HepG2 (cell line): ENCODE results near the gene AHCTF1. TPM values are rescaled to one million over a fixed set of nuclear protein-coding genes. Genes with fewer than 3 reads are reported as not detected.

Experiments
- AKNA ChIP-seq: sonication (generic); formaldehyde crosslinking; IDR thresholded peaks from 2 replicates; pipeline ENCODE4 v1.4.0; 2020; ENCODE audit warnings: missing genetic modification reagents, borderline replicate concordance
- BCL6 ChIP-seq: IDR thresholded peaks from 2 replicates; pipeline ENCODE4 v1.6.1; 2016; ENCODE audit warnings: missing genetic modification reagents, missing compliant biosample characterization
- ETV5 ChIP-seq: IDR thresholded peaks from 2 replicates; pipeline ENCODE4 v1.6.1; 2018; ENCODE audit warnings: missing biosample characterization, missing genetic modification reagents, inconsistent platforms, borderline replicate concordance
- GMEB2 ChIP-seq: IDR thresholded peaks from 2 replicates; pipeline ENCODE4 v1.6.1; 2016; ENCODE audit warnings: missing biosample characterization, missing genetic modification reagents, low read depth
- KMT2B ChIP-seq: IDR thresholded peaks from 2 replicates; pipeline ENCODE4 v1.6.1; 2016; ENCODE audit warnings: missing genetic modification reagents, missing compliant biosample characterization
- MAX ChIP-seq: IDR thresholded peaks from 2 replicates; pipeline ENCODE4 v1.6.1; 2012; ENCODE audit warnings: inconsistent platforms
- MXD3 ChIP-seq: IDR thresholded peaks from 2 replicates; pipeline ENCODE4 v1.6.1; 2016; ENCODE audit warnings: mild to moderate bottlenecking, missing biosample characterization, missing genetic modification reagents
- NBN ChIP-seq: fragments of 450-650 bp; conservative IDR thresholded peaks from 2 replicates; pipeline ENCODE4 v1.6.1; 2017
- NR2C2 ChIP-seq: sonication (generic); formaldehyde crosslinking; IDR thresholded peaks from 2 replicates; pipeline ENCODE4 v1.4.0; 2020; ENCODE audit warnings: missing genetic modification reagents, mild to moderate bottlenecking, moderate library complexity, borderline replicate concordance
- PHF8 ChIP-seq: sonication (generic); formaldehyde crosslinking; IDR thresholded peaks from 2 replicates; pipeline ENCODE4 v1.5.0; 2020; ENCODE audit warnings: missing genetic modification reagents
- RBM39 ChIP-seq: fragments of 200-400 bp; formaldehyde crosslinking; IDR thresholded peaks from one replicate; pipeline ENCODE4 v1.6.1; 2018; ENCODE audit warnings: antibody characterized with exemption, mild to moderate bottlenecking, low read depth, low read length; ENCODE audit not compliant: poor library complexity, severe bottlenecking
- SAFB2 ChIP-seq: sonication (generic); formaldehyde crosslinking; IDR thresholded peaks from 2 replicates; pipeline ENCODE4 v1.5.1; 2020; ENCODE audit warnings: missing genetic modification reagents, low read depth, mild to moderate bottlenecking, borderline replicate concordance
- TAF1 ChIP-seq: sonication (generic); formaldehyde crosslinking; IDR thresholded peaks from 2 replicates; pipeline ENCODE4 v1.4.0; 2020; ENCODE audit warnings: missing genetic modification reagents
- YY1 ChIP-seq: IDR thresholded peaks from 2 replicates; pipeline ENCODE4 v1.6.1; 2011; ENCODE audit warnings: low read length, low read depth, moderate library complexity, mild to moderate bottlenecking; ENCODE audit not compliant: insufficient read depth, insufficient replicate concordance
- ZBTB34 ChIP-seq: sonication (generic); formaldehyde crosslinking; IDR thresholded peaks from 2 replicates; pipeline ENCODE4 v1.8.0; 2022; ENCODE audit warnings: mild to moderate bottlenecking, missing genetic modification reagents
- ZNF552 ChIP-seq: sonication (generic); formaldehyde crosslinking; IDR thresholded peaks from 2 replicates; pipeline ENCODE4 v1.9.0; 2022; ENCODE audit warnings: missing genetic modification reagents, mild to moderate bottlenecking, borderline replicate concordance
- ZNF556 ChIP-seq: sonication (generic); formaldehyde crosslinking; IDR thresholded peaks from 2 replicates; pipeline ENCODE4 v1.4.0; 2020; ENCODE audit warnings: mild to moderate bottlenecking, missing genetic modification reagents, borderline replicate concordance
- ZNF597 ChIP-seq: sonication (generic); formaldehyde crosslinking; IDR thresholded peaks from 2 replicates; pipeline ENCODE4 v1.5.0; 2020; ENCODE audit warnings: missing genetic modification reagents
- ZNF709 ChIP-seq: sonication (generic); formaldehyde crosslinking; IDR thresholded peaks from 2 replicates; pipeline ENCODE4 v1.5.0; 2020; ENCODE audit warnings: mild to moderate bottlenecking, missing genetic modification reagents
- polyA plus RNA-seq, 8 experiments: library from polyadenylated mRNA; depleted of rRNA in 3 of 8; stranded (reverse) in 7 of 8; unstranded in 1 of 8; fragments of >200 nt; fragmentation: Illumina TruSeq in 4 of 8; extraction: Trizol in 4 of 8; gene quantifications; 2 replicates each; pipeline versions ENCODE4 v1.2.1 to v1.2.3, GENCODE V29; 2011 to 2016; ENCODE audit warnings: low read depth in 4 of 8, missing spikeins in 1 of 8, mixed read lengths in 1 of 8; ENCODE audit not compliant: insufficient read depth in 1 of 8
- total RNA-seq, 5 experiments: library from RNA; depleted of rRNA; stranded (reverse); fragments of >200 nt; fragmentation: Illumina TruSeq; extraction: Trizol; gene quantifications; 2 replicates each; pipeline ENCODE4 v1.2.3, GENCODE V29; 2016; ENCODE audit warnings: low read depth in 1 of 5

The AHCTF1 gene
- total and polyA plus RNA-seq, 2 of the 13 experiments (the other 11 are each of a cell fraction or from before 2014, with no cell fraction given): 16.6 to 45.9 TPM

GRCh38 chr1:246797597-246797996, 134.2 kb downstream of the AHCTF1 start (continued):
- TF ChIP-seq SAFB2: no peak
- TF ChIP-seq ZNF597 (CRISPR knock-in tag): no peak
- no peak for TF ChIP-seq TAF1 (CRISPR knock-in tag)
- no peak for TF ChIP-seq GMEB2
- TF ChIP-seq RBM39: no peak
- no peak for TF ChIP-seq ZBTB34 (CRISPR knock-in tag)
- no peak for TF ChIP-seq NBN
- TF ChIP-seq YY1: no peak
- no peak for TF ChIP-seq ZNF556 (CRISPR knock-in tag)
- TF ChIP-seq KMT2B (CRISPR knock-in tag): no peak
- TF ChIP-seq NR2C2 (CRISPR knock-in tag): no peak
- TF ChIP-seq ZNF709: no peak
- no peak for TF ChIP-seq BCL6
- no peak for TF ChIP-seq ZNF552 (CRISPR knock-in tag)
- TF ChIP-seq MXD3 (CRISPR knock-in tag): no peak
- TF ChIP-seq AKNA (CRISPR knock-in tag): no peak
- TF ChIP-seq ETV5: no peak
- TF ChIP-seq PHF8: no peak
- peak; percentile 42; the same call in 1 of the 2 replicates for TF ChIP-seq MAX
